WTC11 (cell line): ENCODE measurements around the gene GDF2.

Experiments
- AR ChIP-seq: fragments of 250-450 bp; sonication (Bioruptor Pico); IDR thresholded peaks from 2 replicates; pipeline ENCODE4 v1.9.0; 2021; ENCODE audit warnings: mild to moderate bottlenecking
- CREB1 ChIP-seq: sonication (generic); formaldehyde crosslinking; IDR thresholded peaks from 2 replicates; pipeline ENCODE4 v1.8.0; 2023; ENCODE audit warnings: mild to moderate bottlenecking, missing genetic modification reagents
- ELF4 ChIP-seq: sonication (generic); formaldehyde crosslinking; IDR thresholded peaks from 2 replicates; pipeline ENCODE4 v1.8.1; 2022; ENCODE audit warnings: low read depth, mild to moderate bottlenecking, moderate library complexity, missing genetic modification reagents
- KAT7 ChIP-seq: sonication (generic); formaldehyde crosslinking; IDR thresholded peaks from 2 replicates; pipeline ENCODE4 v1.8.1; 2023; ENCODE audit warnings: missing genetic modification reagents, mild to moderate bottlenecking, borderline replicate concordance
- NFYB ChIP-seq: sonication (generic); formaldehyde crosslinking; conservative IDR thresholded peaks from 2 replicates; pipeline ENCODE4 v1.8.0; 2022; ENCODE audit warnings: low read depth, missing genetic modification reagents
- RELA ChIP-seq: sonication (generic); formaldehyde crosslinking; IDR thresholded peaks from 2 replicates; pipeline ENCODE4 v1.8.1; 2022; ENCODE audit warnings: missing genetic modification reagents, mild to moderate bottlenecking, borderline replicate concordance
- SMAD3 ChIP-seq: sonication (generic); formaldehyde crosslinking; IDR thresholded peaks from 2 replicates; pipeline ENCODE4 v1.8.0; 2022; ENCODE audit warnings: missing genetic modification reagents, mild to moderate bottlenecking, borderline replicate concordance
- USF2 ChIP-seq: sonication (generic); formaldehyde crosslinking; IDR thresholded peaks from 2 replicates; pipeline ENCODE4 v1.8.1; 2023; ENCODE audit warnings: mild to moderate bottlenecking, missing genetic modification reagents, moderate library complexity
- ZNF671 ChIP-seq: fragments of 250-450 bp; sonication (Bioruptor Pico); IDR thresholded peaks from 2 replicates; pipeline ENCODE4 v1.8.0; 2021; ENCODE audit warnings: mild to moderate bottlenecking
- TF ChIP-seq, protein P1 (sequence below): sonication (generic); formaldehyde crosslinking; IDR thresholded peaks from 2 replicates; pipeline ENCODE4 v1.8.0; 2022; ENCODE audit warnings: mild to moderate bottlenecking, missing genetic modification reagents
- TF ChIP-seq, protein P2 (sequence below): fragments of 200-600 bp; IDR thresholded peaks from 2 replicates; pipeline ENCODE4 v1.8.0; 2022; ENCODE audit warnings: antibody characterized with exemption
- TF ChIP-seq, protein P3 (sequence below): sonication (generic); formaldehyde crosslinking; IDR thresholded peaks from 2 replicates; pipeline ENCODE4 v1.8.1; 2022; ENCODE audit warnings: low read depth, missing genetic modification reagents, borderline replicate concordance
- TF ChIP-seq, protein P4 (sequence below): sonication (generic); formaldehyde crosslinking; IDR thresholded peaks from 2 replicates; pipeline ENCODE4 v1.8.1; 2023; ENCODE audit warnings: mild to moderate bottlenecking, missing genetic modification reagents
- TF ChIP-seq, protein P5 (sequence below): sonication (generic); formaldehyde crosslinking; IDR thresholded peaks from 2 replicates; pipeline ENCODE4 v1.8.1; 2022; ENCODE audit warnings: missing genetic modification reagents, borderline replicate concordance

DNA sequence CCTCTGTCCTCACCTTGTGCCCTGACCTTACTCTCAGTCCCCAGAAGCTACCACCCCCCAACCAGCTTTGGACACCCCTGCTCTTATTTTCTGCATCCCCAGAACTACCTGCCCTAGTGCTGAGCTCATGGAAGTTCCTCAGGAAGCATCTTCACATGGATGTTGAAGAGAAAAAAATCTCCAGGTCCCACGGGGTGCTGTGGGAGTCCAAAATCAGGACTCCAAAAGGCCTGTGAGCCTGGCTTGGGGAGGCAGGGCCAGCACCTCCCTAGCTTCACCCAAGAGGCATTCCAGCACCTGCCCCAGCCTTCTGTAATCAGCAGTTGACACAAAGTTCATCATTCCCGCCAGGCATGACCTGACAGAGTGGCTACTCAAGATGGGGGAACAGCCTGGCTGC is 43.0 kb upstream of the GDF2 start:
- TF ChIP-seq, protein P1, sequence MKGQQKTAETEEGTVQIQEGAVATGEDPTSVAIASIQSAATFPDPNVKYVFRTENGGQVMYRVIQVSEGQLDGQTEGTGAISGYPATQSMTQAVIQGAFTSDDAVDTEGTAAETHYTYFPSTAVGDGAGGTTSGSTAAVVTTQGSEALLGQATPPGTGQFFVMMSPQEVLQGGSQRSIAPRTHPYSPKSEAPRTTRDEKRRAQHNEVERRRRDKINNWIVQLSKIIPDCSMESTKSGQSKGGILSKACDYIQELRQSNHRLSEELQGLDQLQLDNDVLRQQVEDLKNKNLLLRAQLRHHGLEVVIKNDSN = no peak
- TF ChIP-seq AR = no peak
- no peak for TF ChIP-seq CREB1 (CRISPR knock-in tag)
- TF ChIP-seq, protein P2, sequence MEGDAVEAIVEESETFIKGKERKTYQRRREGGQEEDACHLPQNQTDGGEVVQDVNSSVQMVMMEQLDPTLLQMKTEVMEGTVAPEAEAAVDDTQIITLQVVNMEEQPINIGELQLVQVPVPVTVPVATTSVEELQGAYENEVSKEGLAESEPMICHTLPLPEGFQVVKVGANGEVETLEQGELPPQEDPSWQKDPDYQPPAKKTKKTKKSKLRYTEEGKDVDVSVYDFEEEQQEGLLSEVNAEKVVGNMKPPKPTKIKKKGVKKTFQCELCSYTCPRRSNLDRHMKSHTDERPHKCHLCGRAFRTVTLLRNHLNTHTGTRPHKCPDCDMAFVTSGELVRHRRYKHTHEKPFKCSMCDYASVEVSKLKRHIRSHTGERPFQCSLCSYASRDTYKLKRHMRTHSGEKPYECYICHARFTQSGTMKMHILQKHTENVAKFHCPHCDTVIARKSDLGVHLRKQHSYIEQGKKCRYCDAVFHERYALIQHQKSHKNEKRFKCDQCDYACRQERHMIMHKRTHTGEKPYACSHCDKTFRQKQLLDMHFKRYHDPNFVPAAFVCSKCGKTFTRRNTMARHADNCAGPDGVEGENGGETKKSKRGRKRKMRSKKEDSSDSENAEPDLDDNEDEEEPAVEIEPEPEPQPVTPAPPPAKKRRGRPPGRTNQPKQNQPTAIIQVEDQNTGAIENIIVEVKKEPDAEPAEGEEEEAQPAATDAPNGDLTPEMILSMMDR = no peak
- TF ChIP-seq, protein P3, sequence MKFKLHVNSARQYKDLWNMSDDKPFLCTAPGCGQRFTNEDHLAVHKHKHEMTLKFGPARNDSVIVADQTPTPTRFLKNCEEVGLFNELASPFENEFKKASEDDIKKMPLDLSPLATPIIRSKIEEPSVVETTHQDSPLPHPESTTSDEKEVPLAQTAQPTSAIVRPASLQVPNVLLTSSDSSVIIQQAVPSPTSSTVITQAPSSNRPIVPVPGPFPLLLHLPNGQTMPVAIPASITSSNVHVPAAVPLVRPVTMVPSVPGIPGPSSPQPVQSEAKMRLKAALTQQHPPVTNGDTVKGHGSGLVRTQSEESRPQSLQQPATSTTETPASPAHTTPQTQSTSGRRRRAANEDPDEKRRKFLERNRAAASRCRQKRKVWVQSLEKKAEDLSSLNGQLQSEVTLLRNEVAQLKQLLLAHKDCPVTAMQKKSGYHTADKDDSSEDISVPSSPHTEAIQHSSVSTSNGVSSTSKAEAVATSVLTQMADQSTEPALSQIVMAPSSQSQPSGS = no peak
- TF ChIP-seq RELA = no peak
- TF ChIP-seq ELF4 (CRISPR knock-in tag) = no peak
- TF ChIP-seq KAT7 (CRISPR knock-in tag) = no peak
- TF ChIP-seq ZNF671 (CRISPR knock-in tag) = no peak
- TF ChIP-seq NFYB (CRISPR knock-in tag) = no peak
- TF ChIP-seq, protein P4, sequence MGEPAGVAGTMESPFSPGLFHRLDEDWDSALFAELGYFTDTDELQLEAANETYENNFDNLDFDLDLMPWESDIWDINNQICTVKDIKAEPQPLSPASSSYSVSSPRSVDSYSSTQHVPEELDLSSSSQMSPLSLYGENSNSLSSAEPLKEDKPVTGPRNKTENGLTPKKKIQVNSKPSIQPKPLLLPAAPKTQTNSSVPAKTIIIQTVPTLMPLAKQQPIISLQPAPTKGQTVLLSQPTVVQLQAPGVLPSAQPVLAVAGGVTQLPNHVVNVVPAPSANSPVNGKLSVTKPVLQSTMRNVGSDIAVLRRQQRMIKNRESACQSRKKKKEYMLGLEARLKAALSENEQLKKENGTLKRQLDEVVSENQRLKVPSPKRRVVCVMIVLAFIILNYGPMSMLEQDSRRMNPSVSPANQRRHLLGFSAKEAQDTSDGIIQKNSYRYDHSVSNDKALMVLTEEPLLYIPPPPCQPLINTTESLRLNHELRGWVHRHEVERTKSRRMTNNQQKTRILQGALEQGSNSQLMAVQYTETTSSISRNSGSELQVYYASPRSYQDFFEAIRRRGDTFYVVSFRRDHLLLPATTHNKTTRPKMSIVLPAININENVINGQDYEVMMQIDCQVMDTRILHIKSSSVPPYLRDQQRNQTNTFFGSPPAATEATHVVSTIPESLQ (CRISPR knock-in tag) = no peak
- TF ChIP-seq, protein P5, sequence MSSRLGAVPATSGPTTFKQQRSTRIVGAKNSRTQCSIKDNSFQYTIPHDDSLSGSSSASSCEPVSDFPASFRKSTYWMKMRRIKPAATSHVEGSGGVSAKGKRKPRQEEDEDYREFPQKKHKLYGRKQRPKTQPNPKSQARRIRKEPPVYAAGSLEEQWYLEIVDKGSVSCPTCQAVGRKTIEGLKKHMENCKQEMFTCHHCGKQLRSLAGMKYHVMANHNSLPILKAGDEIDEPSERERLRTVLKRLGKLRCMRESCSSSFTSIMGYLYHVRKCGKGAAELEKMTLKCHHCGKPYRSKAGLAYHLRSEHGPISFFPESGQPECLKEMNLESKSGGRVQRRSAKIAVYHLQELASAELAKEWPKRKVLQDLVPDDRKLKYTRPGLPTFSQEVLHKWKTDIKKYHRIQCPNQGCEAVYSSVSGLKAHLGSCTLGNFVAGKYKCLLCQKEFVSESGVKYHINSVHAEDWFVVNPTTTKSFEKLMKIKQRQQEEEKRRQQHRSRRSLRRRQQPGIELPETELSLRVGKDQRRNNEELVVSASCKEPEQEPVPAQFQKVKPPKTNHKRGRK (CRISPR knock-in tag) = no peak
- TF ChIP-seq SMAD3 = no peak
- TF ChIP-seq USF2 (CRISPR knock-in tag) = no peak
